Heart left ventricle (tissue), 13 donors: ENCODE data around the gene EEF1AKMT4.

Experiments
- CTCF ChIP-seq, 12 donors: fragments of 200-600 bp; sonication (generic) in 4 of 12; IDR thresholded peaks; one replicate each; pipeline versions ENCODE4 v1.5.0 to v1.8.0; 2018 to 2022; ENCODE audit warnings: antibody characterized with exemption in 12 of 12, mild to moderate bottlenecking in 5 of 12
- POLR2A ChIP-seq, 2 donors: fragments of 450-650 bp; IDR thresholded peaks; one replicate each; pipeline ENCODE4 v1.6.1; 2017; ENCODE audit warnings: antibody characterized with exemption in 2 of 2, mild to moderate bottlenecking in 2 of 2, moderate library complexity in 2 of 2
- donor health status: ischemic (EF 13 %, LVEDD 7.1; RV severe dilation, severe dysfunction).
- donor health status: DM: no; HTN: yes; CAD: no.
- donor health status: DM: no; HTN: no; CAD: no.
- donor health status: ischemic (EF 25% LVEDD 6.9; RV normal size, moderate dysfunction).
- donor health status: ischemic (EF 25% LVEDD 5.7; RV mildly dilated, moderate dysfunction).
- donor health status: ischemic (EF 35%, LVEDD 5.7; RV mildly dilated, moderate dysfunction).
- donor health status: nonischemic (EF 11% LVEDD 7.7; RV severe dilation, severe dysfunction).
- donor health status: DM: yes; HTN: yes; CAD: no.
- donor health status: PGD.
- donor health status: ischemic (EF 29% LVEDD 5.4; RV normal size, mild dysfunction).
- donor health status: nonischemic (EF 23%, LVEDD 6.1; RV moderate dilation, normal function).

- TF ChIP-seq CTCF (IDR thresholded peaks at IDR 0.05), result no peak
- no peak for TF ChIP-seq POLR2A (IDR thresholded peaks at IDR 0.05)
Observed at GRCh38 chr3:184261270-184261853, 11.9 kb downstream of the EEF1AKMT4 start, which contains the start of gene CAMK2N2.
